ENCODE data around the gene CTPS1. TPM values are rescaled to one million over a fixed set of nuclear protein-coding genes. Genes with fewer than 3 reads are reported as not detected.

CTPS1 gene
- total RNA-seq, 1 experiment from 2014 or later, result 73.4 TPM

DNA sequence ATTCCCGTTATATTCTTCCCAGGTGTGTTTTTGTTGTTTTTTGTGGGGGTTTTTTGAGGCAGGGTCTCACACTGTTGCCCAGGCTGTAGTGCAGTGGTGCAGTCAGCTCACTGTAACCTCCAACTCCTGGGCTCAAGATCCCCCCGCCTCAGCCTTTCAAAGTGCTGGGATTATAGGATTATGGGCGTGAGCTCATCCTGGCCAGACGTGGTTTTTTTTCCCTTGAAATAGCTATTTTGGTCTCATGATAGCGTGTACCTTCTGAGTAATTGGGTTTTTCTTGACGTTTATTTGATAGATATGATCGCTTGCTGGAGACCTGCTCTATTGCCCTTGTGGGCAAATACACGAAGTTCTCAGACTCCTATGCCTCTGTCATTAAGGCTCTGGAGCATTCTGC lies 17.6 kb downstream of the CTPS1 start (continued):
- TF ChIP-seq FOXP1 (CRISPR knock-in tag; IDR thresholded peaks at IDR 0.05; ENCODE audit: borderline replicate concordance) (no peak), SP1 (CRISPR knock-in tag; conservative IDR thresholded peaks at IDR 0.05) (no peak)

DNA sequence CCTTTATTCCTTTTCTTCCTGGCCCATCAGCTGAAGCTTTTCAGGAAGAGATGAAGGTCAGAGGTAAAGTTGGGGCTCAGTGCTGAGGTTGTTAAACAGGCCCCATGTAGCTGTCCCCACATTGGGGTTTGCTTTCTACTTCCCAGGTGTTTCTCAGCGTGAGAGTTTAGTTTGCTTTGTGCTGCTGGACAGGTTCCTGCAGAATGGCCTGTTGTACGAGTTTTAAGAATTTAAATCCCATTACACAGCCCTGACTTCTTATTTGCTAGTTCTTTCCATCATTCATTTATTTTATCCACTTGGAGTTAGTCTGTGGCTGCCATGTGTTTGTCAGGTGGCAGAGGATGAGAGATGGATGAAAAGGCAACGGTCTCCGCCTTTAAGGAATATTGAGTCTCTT lies 19.2 kb downstream of the CTPS1 start:
- DNase-seq (ENCODE audit: low spot score), result no peak

DNA sequence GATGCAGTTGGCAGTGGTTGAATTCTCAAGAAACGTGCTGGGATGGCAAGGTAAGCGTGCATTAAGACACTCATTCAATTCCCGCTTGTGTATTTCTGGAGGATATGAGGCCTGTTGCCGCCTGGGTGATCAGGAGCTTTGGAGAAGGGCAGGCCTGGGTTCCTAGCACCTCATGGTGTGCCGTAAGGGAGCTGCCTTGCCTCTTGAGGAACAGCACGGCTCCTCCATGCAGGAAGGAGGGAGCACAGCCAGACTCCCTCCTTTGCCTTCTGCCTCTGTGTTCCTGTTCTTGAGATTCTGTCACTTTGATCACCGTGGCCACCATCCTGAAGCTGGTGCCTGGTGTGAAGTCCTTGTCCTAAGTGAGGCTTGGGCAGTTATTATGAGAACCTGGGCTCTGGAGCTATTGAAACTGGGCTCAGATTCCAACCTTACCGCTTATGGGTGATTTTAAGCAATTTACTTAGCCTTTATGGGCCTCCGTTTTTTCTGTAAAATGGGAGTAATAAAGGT lies 23.7 kb downstream of the CTPS1 start:
- Mint-ChIP-seq H3K36me3 (peaks cover 86% of the 10 kb centered on the region), H3K27me3 (ENCODE audit: low read depth) (no peaks in the 10 kb centered on the region), H3K4me1 (no peaks in the 10 kb centered on the region), H3K4me3 (no peak overlapping the region), H3K27ac (no peak overlapping the region), H3K9me3 (no peaks in the 10 kb centered on the region)
- ChIA-PET CTCF (interaction anchor here (0.8 to 1.9 kb wide), 4 partner anchors 16 to 51 kb away, joined by 3 to 8 read pairs (median 4); partner anchors contain the start of gene SLFNL1), POLR2A (no interaction called here)
- ATAC-seq (no peak), DNase-seq (ENCODE audit: low spot score) (no peak)
- TF ChIP-seq, protein P1, sequence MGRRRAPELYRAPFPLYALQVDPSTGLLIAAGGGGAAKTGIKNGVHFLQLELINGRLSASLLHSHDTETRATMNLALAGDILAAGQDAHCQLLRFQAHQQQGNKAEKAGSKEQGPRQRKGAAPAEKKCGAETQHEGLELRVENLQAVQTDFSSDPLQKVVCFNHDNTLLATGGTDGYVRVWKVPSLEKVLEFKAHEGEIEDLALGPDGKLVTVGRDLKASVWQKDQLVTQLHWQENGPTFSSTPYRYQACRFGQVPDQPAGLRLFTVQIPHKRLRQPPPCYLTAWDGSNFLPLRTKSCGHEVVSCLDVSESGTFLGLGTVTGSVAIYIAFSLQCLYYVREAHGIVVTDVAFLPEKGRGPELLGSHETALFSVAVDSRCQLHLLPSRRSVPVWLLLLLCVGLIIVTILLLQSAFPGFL (CRISPR knock-in tag; IDR thresholded peaks at IDR 0.05; ENCODE audit: borderline replicate concordance), result no peak
- TF ChIP-seq JAZF1 (CRISPR knock-in tag; IDR thresholded peaks at IDR 0.05), result no peak
- TF ChIP-seq NFE2L1 (CRISPR knock-in tag; IDR thresholded peaks at IDR 0.05), result no peak
- TF ChIP-seq, protein P2, sequence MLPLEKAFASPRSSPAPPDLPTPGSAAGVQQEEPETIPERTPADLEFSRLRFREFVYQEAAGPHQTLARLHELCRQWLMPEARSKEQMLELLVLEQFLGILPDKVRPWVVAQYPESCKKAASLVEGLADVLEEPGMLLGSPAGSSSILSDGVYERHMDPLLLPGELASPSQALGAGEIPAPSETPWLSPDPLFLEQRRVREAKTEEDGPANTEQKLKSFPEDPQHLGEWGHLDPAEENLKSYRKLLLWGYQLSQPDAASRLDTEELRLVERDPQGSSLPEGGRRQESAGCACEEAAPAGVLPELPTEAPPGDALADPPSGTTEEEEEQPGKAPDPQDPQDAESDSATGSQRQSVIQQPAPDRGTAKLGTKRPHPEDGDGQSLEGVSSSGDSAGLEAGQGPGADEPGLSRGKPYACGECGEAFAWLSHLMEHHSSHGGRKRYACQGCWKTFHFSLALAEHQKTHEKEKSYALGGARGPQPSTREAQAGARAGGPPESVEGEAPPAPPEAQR (CRISPR knock-in tag; IDR thresholded peaks at IDR 0.05), result no peak
- no peak for TF ChIP-seq GRHL2 (CRISPR knock-in tag; IDR thresholded peaks at IDR 0.05; ENCODE audit: insufficient replicate concordance, severe bottlenecking)
- TF ChIP-seq ZNF423 (CRISPR knock-in tag; IDR thresholded peaks at IDR 0.05), result no peak
- no peak for TF ChIP-seq ZNF317 (CRISPR knock-in tag; IDR thresholded peaks at IDR 0.05; ENCODE audit: borderline replicate concordance, low read depth)
- no peak for TF ChIP-seq ZNF416 (CRISPR knock-in tag; IDR thresholded peaks at IDR 0.05)

More for the DNA sequence above, 19.2 kb downstream of the CTPS1 start:
- Mint-ChIP-seq H3K36me3 (peaks cover 83% of the 10 kb centered on the region), H3K9me3 (no peaks in the 10 kb centered on the region), H3K27me3 (ENCODE audit: low read depth) (no peaks in the 10 kb centered on the region), H3K4me1 (no peaks in the 10 kb centered on the region), H3K27ac (no peak overlapping the region), H3K4me3 (no peak overlapping the region)
- ATAC-seq, result no peak
- TF ChIP-seq ZNF263 (CRISPR knock-in tag; IDR thresholded peaks at IDR 0.05; ENCODE audit: low read depth), result no peak
- no peak for TF ChIP-seq PRRX2 (CRISPR knock-in tag; IDR thresholded peaks at IDR 0.05)
- TF ChIP-seq, protein P3, sequence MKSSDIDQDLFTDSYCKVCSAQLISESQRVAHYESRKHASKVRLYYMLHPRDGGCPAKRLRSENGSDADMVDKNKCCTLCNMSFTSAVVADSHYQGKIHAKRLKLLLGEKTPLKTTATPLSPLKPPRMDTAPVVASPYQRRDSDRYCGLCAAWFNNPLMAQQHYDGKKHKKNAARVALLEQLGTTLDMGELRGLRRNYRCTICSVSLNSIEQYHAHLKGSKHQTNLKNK (CRISPR knock-in tag; IDR thresholded peaks at IDR 0.05), result no peak
- TF ChIP-seq, protein P4, sequence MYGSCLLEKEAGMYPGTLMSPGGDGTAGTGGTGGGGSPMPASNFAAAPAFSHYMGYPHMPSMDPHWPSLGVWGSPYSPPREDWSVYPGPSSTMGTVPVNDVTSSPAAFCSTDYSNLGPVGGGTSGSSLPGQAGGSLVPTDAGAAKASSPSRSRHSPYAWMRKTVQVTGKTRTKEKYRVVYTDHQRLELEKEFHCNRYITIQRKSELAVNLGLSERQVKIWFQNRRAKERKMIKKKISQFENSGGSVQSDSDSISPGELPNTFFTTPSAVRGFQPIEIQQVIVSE (CRISPR knock-in tag; IDR thresholded peaks at IDR 0.05; ENCODE audit: borderline replicate concordance), result no peak
- no peak for TF ChIP-seq FOXJ3 (CRISPR knock-in tag; IDR thresholded peaks at IDR 0.05; ENCODE audit: borderline replicate concordance)
- no peak for TF ChIP-seq SMAD4 (CRISPR knock-in tag; IDR thresholded peaks at IDR 0.05)
- no peak for TF ChIP-seq NFATC4 (CRISPR knock-in tag; IDR thresholded peaks at IDR 0.05)
- TF ChIP-seq, protein P5, sequence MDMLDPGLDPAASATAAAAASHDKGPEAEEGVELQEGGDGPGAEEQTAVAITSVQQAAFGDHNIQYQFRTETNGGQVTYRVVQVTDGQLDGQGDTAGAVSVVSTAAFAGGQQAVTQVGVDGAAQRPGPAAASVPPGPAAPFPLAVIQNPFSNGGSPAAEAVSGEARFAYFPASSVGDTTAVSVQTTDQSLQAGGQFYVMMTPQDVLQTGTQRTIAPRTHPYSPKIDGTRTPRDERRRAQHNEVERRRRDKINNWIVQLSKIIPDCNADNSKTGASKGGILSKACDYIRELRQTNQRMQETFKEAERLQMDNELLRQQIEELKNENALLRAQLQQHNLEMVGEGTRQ (CRISPR knock-in tag; IDR thresholded peaks at IDR 0.05), result no peak
- TF ChIP-seq, protein P6, sequence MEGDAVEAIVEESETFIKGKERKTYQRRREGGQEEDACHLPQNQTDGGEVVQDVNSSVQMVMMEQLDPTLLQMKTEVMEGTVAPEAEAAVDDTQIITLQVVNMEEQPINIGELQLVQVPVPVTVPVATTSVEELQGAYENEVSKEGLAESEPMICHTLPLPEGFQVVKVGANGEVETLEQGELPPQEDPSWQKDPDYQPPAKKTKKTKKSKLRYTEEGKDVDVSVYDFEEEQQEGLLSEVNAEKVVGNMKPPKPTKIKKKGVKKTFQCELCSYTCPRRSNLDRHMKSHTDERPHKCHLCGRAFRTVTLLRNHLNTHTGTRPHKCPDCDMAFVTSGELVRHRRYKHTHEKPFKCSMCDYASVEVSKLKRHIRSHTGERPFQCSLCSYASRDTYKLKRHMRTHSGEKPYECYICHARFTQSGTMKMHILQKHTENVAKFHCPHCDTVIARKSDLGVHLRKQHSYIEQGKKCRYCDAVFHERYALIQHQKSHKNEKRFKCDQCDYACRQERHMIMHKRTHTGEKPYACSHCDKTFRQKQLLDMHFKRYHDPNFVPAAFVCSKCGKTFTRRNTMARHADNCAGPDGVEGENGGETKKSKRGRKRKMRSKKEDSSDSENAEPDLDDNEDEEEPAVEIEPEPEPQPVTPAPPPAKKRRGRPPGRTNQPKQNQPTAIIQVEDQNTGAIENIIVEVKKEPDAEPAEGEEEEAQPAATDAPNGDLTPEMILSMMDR (IDR thresholded peaks at IDR 0.05), result no peak
- TF ChIP-seq TEAD4 (CRISPR knock-in tag; IDR thresholded peaks at IDR 0.05), result no peak
- TF ChIP-seq MYBL2 (CRISPR knock-in tag; IDR thresholded peaks at IDR 0.05), result no peak
- TF ChIP-seq, protein P7, sequence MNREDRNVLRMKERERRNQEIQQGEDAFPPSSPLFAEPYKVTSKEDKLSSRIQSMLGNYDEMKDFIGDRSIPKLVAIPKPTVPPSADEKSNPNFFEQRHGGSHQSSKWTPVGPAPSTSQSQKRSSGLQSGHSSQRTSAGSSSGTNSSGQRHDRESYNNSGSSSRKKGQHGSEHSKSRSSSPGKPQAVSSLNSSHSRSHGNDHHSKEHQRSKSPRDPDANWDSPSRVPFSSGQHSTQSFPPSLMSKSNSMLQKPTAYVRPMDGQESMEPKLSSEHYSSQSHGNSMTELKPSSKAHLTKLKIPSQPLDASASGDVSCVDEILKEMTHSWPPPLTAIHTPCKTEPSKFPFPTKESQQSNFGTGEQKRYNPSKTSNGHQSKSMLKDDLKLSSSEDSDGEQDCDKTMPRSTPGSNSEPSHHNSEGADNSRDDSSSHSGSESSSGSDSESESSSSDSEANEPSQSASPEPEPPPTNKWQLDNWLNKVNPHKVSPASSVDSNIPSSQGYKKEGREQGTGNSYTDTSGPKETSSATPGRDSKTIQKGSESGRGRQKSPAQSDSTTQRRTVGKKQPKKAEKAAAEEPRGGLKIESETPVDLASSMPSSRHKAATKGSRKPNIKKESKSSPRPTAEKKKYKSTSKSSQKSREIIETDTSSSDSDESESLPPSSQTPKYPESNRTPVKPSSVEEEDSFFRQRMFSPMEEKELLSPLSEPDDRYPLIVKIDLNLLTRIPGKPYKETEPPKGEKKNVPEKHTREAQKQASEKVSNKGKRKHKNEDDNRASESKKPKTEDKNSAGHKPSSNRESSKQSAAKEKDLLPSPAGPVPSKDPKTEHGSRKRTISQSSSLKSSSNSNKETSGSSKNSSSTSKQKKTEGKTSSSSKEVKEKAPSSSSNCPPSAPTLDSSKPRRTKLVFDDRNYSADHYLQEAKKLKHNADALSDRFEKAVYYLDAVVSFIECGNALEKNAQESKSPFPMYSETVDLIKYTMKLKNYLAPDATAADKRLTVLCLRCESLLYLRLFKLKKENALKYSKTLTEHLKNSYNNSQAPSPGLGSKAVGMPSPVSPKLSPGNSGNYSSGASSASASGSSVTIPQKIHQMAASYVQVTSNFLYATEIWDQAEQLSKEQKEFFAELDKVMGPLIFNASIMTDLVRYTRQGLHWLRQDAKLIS (CRISPR knock-in tag; IDR thresholded peaks at IDR 0.05; ENCODE audit: borderline replicate concordance), result no peak
- no peak for TF ChIP-seq JAZF1 (CRISPR knock-in tag; IDR thresholded peaks at IDR 0.05)
- TF ChIP-seq SOX15 (CRISPR knock-in tag; IDR thresholded peaks at IDR 0.05), result no peak
- TF ChIP-seq IRF2 (CRISPR knock-in tag; IDR thresholded peaks at IDR 0.05; ENCODE audit: borderline replicate concordance, low read depth), result no peak
- TF ChIP-seq MXD4 (CRISPR knock-in tag; IDR thresholded peaks at IDR 0.05; ENCODE audit: borderline replicate concordance), result no peak
- no peak for TF ChIP-seq ZNF232 (CRISPR knock-in tag; IDR thresholded peaks at IDR 0.05)
- ChIA-PET POLR2A (interaction anchor here (0.6 kb wide), 1 partner anchor 223 kb away, joined by 3 read pairs; no protein-coding TSS in a partner anchor), CTCF (interaction anchor here (0.8 kb wide), 1 partner anchor 16 kb away, joined by 3 read pairs; no protein-coding TSS in a partner anchor)
